ENCODE data around the gene PLK5.
"Not testable (repeated sequence)": the region's sequence is repeated elsewhere in the genome, so short reads cannot be mapped to it uniquely, and the experiment has no call there.

PLK5 gene

DNA sequence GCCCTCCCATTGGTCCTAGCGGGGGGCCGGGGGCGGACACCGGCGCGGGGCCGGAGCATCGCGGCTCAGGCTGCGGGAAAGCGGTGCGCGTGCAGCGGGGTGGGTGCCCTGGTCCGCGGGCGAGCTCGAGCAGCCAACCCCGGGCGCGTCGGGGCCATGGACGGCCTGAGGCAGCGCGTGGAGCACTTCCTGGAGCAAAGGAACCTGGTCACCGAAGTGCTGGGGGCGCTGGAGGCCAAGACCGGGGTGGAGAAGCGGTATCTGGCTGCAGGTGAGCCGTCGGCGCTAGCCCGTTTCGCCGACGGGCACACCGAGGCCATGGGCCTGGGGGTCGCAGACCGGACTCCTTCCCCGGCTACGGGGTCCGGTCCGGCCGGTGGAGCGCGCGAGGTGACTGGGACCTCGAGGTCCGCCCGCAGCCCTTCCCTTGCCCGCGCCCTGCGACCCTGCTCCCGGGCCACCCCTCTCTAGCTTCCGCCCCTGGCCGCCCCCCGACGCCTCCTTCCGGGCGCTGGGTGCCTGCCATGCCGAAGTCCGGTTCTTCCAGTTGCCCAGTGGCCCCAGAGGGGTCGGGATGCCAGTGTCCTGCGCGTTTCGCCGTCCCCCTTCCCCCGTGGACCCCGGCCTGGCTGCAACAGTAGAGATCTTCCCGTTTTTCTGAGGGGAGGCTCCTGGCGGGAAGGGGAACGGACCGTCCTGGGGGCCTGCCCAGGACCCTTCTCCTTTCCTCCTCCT is 32.6 kb upstream of the PLK5 start, which contains the start of gene REEP6:
Gene REEP6, plus strand, starts transcription at position 68 of the 735 bp plus-strand sequence. Its CDS starts 89 bp downstream, at position 157.
- DNase-seq (ENCODE audit: low read depth in 3 of 3): no peak

DNA sequence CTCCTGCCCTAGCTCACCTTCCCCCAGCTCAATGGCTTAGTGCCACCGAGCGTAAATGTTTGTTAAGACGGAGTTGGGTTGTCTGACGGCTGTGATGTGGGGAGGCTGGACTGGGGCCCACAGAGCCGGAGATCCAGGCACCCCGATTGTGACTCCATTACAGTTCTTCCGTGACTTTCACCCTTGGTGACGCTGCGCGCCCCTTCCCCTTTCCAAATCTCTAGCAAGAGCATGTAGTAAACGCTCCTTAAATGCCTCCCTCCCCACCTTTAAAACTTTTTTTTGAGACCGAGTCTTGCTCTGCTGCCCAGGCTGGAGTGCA is 32.1 kb upstream of the PLK5 start:
- no peak for DNase-seq (ENCODE audit: low read depth in 3 of 3)

DNA sequence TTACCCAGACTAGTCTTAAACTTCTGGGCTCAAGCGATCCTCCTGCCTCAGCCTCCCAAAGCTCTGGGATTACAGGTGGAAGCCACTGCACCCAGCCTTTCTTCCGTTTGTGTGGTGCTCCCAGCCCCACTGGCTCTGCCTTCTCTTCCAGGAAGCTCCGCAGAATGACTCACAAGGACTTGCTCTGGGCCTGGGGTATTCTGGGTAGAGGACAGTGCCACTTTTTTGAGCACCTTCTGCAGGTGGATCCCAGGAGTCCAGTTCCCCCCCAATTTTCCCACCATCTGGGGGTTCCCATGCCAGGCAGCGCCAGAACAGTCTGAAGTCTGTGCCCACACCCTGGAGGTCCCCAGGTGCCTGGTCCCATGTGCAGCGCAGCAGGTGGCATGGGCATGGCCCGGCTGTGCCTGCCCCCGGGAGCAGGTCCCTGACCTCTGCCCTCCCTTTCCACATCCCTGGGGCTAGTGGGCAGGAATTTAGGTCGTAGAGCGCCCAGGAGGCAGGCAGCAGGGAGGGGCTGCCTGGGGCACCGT is 31.3 kb upstream of the PLK5 start:
- DNase-seq (ENCODE audit: low read depth in 3 of 3): no peak

DNA sequence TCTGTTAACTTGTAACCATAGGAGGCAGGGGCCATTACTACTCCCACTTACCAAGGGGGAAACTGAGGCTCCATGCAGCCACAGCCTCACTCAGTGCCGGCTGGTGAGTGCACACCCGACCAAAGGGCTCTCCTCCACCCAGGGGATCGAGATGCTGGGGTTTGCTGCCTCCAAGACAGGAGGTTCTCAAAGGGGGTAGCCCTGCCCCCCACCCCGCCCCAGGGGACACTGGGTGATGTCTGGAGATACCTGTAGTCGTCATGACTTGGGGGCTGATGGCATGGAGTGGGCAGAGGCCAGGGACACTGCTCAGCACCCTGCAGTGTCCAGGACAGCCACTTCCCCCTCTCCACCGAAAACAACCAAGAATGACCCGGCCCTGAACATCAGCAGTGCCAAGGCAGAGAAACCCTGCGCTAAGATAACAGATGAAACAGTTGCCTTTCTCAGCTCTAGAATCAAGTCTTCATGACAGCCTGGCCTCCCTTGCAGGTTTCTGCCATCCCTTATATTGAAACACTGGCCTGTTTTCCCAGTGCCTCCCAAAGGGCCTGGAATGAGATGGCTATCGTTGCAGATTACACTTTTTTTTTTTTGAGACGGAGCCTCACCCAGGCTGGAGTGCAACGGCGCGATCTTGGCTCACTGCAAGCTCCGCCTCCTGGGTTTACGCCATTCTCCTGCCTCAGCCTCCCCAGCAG is 29.6 kb upstream of the PLK5 start:
- no peak for DNase-seq (ENCODE audit: low read depth in 3 of 3)

DNA sequence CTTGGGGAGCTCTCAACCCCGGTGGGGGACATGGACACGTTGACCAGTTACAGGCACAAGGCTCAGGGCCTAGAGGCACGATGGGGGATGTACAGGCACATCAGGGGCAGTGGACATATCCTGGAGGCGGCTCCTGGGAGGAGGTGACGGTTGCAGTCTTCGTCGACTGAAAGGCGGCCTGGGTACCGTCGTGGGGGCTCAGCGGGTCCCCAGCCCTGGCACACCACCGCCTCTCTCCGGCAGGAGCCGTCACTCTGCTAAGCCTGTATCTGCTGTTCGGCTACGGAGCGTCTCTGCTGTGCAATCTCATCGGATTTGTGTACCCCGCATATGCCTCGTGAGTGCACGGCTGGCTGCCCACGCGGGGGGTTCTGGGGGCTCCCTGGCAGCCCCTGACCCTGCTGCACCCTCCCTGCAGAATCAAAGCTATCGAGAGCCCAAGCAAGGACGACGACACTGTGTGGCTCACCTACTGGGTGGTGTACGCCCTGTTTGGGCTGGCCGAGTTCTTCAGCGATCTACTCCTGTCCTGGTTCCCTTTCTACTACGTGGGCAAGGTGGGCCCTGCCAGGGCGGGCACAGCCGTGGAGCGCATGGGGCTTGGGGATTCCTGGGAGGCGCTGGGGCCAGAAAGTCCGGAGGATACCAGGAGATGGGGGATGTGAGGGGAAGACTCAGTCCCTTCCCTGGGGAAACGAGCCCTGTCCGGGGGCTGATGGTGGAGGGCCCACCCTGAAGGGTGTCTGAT is 28.7 kb upstream of the PLK5 start:
- no peak for DNase-seq (ENCODE audit: low read depth in 3 of 3)

DNA sequence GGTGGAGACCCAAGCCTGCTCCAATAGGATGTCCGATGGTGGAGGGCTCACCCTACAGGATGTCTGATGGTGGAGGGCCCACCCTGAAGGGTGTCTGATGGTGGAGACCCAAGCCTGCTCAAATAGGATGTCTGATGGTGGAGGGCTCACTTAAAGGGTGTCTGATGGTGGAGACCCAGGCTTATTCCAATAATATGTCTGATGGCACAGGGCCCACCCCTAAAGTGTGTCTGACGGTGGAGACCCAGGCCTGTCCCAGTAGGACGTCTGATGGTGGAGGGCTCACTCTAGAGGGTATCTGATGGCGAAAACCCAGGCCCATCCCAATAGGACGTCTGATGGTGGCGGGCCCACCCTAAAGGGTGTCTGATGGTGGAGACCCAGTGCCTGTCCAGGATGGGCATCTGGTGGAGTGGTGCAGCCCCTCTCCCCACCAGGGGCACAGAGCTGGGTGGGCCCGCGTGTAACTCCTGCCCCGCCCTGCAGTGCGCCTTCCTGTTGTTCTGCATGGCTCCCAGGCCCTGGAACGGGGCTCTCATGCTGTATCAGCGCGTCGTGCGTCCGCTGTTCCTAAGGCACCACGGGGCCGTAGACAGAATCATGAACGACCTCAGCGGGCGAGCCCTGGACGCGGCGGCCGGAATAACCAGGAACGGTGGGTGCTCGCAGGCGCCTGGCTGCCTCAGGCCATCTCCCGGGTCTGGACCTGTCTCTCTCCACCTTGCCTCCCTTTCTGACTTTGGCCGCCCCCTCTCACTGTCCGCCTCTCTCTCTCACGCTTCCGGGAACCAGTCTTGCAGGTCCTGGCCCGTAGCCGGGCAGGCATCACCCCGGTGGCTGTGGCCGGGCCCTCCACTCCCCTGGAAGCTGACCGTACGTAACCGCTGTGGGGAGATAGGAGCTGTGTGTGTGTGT is 27.8 kb upstream of the PLK5 start:
- no peak for DNase-seq (ENCODE audit: low read depth in 3 of 3)

DNA sequence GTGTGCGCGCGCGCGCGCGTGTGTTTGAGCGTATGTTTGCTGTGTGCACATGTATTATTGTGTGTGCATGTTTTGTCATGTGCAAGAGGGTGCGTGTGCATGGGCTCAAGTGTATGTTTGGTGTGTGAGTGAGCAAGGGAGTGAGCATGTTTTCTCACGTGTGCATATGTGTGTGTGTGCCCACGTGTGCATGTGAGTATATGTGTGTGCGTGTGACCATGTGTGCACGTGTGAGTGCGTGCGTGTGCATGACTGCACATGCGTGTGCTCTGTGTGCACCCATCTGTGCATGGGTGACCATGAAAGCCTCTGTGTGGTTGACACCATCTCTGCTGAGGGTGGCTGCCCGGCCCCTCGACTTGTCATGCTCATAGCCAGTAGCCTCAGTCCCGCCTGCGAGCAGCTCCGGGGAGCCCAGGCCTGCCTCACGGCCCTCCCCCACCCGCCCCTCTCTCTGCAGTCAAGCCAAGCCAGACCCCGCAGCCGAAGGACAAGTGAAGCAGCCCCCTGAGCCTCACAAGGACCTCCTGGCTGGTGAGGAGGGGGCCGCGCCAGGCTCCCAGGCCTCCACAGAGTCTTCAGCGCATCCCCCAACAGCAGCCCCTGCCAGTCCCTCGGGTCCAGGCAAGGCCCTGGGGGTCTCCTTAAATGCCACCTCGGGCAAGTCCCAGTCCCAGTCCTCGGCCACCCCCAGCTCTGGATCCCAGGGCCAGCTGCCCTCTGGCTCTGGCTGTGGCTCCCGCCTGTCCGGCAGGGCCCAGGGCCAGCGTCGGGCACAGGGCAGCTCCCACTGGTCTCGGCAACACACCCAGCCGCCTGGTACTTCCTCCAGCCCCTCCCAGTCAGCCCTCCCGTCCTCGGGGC is 26.9 kb upstream of the PLK5 start:
- no peak for DNase-seq (ENCODE audit: low read depth in 3 of 3)

DNA sequence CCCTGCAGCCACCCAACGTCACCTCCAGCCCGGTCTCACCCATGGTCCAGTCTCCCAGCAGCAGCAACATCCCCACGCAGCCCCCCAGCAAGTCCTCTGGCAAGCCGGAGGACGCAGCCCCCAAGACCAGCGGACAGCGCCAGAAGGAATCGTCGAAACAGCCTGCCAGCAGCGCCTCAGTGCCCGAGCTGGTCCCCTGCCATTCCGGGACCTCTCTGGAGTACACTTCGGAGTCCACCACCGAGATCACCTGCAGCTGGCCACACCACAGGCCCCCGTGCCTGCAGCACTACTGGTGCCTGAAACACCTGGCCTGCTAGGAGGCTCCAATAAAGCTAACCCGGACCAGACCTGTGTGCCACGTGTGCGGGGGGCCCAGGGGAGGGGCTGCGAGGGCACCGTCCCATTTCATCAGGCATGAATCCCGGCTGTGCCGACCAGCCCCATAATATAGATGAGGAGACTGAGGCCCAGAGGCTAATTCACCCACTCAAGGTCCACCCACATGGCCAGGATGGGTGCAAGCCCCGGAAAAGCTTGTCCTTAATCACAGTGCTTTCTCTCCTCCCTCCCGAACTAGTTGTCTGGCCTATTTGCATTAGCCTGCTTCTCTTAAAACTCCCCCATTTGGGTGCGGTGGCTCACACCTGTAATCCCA is 26.2 kb upstream of the PLK5 start:
- no peak for DNase-seq (ENCODE audit: low read depth in 3 of 3)

DNA sequence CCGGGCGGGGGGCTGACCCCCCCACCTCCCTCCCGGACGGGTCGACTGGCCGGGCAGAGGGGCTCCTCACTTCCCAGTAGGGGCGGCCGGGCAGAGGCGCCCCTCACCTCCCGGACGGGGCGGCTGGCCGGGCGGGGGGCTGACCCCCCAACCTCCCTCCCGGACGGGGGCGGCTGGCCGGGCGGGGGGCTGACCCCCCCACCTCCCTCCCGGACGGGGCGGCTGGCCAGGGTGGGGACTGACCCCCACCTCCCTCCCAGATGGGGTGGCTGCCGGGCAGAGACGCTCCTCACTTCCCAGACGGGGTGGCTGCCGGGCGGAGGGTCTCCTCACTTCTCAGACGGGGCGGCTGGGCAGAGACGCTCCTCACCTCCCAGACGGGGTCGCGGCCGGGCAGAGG is 24.6 kb upstream of the PLK5 start:
- not testable (repeated sequence) for DNase-seq (ENCODE audit: low read depth in 3 of 3)

DNA sequence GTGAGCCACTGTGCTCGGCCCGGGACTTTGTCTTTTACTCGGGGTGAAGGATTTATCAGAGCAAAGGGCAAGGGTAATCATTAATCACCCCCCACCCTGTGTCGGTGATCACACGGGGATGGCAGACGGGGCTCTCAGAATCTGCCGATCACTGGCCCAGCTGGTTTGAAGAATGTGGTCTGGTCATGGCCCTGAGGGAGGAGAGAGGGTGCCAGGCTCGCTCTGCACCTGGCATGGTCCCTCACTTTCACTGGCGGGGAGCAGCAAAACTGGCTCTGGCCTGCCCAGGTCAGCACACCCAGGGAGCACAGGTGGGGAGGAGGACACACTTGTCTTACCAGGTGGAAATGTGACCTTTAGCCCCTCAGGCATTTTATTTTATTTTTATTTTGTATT is 22.7 kb upstream of the PLK5 start:
- no peak for DNase-seq (ENCODE audit: low read depth in 3 of 3)

DNA sequence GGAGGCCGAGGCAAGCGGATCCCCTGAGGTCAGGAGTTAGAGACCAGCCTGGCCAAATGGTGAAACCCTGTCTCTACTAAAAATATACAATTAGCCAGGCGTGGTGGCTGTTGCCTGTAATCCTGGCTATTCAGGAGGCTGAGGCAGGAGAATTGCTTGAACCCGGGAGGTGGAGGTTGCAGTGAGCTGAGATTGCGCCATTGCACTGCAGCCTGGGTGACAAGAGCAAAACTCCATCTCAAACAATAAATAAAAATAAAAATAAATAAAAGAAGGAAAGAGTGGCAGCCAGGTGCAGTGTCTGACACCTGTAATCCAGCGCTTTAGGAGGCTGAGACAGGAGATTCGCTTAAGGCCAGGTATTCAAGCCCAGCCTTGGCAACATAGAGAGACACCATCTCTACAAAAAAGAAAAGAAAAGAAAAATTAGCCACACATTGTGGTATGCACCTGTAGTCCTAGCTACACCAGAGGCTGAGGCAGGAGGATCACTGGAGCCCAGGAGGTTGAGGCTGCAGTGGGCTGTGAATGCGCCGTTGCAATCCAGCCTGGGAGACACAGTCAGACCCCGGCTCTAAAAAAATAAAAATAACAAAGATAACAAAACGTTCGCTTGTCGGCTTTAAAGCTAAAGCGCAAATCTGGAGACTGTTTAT is 21.3 kb upstream of the PLK5 start:
- no peak for DNase-seq (ENCODE audit: low read depth in 3 of 3)

DNA sequence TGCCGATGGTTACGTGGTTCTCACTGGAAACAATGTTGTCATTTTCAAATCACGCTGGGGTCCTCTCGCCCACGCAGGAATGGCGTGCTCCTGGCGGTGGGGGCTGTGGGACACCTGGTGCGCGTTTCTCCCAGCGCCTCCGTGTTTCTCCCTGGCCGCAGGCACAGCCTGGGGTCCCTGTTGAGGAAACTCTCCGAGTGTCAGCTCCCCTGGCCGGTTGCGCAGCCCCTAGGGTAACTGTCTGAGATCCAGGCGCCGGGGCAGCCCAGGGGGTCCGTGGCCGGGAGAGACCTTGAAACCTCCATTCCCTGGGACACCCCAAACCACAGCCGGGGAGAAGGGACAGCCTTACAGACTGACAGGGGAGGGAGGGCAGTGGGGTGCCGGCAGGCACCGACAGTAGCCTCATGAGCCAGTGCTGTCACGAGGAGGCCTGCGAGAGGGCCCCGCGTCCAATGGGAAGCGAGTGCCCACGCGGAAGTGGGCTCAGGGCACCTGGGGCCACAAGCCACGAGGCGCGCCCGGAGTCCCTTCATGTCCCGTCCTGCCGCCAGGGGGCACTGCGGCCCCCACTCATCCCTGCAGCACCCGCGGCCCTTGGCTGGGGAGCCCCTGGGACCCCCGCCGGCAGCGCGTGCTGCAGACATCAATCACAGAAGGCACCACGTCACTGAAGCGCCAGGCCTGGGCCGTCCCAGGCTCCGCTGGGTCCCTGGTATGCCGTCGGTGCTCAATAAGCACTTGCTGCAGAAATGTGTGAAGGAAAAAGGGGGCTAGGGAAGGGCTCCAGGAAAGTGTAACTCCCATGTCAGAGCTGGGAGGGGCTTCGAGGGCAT is 20.6 kb upstream of the PLK5 start:
- peak; percentile 60 to 71 (median 64) for DNase-seq (ENCODE audit: low read depth in 3 of 3)

DNA sequence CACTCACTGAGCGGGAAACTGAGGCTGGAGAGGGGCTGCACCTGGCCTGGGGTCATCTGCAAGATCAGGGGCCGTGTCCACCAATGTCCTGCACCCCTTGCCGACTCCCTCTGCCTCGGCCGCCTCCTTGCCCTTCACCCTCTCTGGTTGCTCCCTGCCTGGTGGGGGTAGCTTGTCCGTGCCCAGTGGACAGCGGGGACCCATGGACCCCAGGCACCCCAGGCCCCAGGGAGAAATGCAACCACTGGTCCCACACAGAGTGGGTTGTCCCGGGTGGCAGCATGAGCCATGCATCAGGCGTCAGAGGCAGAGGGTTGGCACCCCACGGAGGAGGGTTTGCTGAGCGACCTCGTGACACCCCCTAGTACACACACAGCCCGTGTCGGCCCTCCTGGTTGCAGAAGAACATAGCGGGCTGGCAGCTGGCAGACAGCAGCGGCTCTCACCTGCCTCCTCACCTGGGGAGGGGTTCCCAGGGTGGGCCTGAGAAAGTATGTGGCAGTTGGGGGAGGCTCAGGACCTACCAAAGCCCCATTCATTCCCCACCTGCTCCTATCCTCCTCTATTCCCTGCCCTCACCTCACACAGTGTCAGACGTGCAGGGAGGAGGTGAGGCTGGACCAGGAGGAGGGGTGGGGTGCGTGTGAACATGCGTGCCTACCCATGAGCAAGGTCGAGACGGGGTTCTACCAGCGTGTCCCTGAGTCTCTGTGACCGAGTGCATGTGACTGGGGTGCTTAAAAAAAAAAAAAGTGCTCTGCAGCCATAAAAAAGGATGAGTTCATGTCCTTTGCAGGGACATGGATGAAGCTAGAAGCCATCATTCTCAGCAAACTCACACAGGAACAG is 19.7 kb upstream of the PLK5 start:
- no peak for DNase-seq (ENCODE audit: low read depth in 3 of 3)

DNA sequence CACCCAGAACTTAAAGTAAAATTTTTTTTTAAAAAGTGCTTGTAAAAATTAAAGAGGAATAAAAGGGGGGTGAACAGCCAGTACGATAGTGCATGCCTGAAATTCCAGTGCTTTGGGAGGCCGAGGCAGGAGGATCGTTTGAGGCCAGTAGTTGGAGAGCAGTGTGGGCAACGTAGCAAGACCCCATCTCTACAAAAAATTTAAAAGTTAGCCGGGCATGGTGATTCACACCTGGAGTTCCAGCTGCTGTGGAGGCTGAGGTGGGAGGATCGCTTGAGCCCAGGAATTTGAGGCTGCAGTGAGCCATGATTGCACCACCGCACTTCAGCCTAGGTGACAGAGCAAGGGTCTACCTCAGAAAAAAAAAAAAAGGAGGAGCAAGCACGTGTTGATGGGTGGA is 18.9 kb upstream of the PLK5 start:
- no peak for DNase-seq (ENCODE audit: low read depth in 3 of 3)

DNA sequence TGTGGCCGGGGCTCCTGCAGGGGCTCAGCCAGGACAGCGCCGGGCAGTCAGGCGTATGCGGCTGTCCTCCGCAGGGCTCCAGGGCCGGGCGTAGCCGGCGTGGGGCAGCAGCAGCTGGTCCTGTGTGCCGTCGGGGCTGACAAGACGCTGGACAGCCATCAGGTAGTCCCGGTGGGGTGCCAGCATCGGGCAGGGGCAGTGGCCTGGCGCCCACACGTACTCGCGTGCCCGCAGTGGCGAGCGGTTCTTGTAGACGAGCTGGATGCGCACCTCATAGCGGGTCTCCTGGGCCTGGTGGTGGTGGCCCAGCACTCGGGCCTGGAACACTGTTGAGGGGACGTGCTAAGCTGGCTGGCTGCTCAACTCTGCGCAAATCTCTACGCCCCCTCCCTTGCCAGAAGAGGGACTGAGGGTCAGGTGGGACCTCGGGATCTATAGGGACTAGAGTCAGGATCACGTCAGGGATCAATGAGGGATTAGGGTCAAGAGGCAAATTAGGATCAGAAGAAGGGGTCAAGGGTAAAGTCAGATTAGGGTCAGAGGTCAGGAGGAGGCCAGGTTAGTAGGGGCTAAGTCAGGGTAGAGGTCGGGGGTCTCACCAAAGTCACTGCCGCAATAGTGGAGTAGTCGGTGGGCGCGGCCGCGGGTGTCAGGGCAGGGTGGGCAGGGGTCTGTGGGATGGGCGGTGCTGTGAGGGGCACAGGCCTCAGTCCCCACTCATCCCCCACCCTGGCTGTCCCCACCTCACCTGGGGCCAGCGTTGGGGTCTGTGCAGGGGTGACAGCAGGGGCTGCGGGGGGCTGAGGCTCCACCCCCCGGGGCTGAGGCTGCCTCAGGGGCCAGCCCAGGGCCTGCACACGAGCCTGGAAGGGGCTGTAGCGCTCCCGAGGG is 17.6 kb upstream of the PLK5 start:
- no peak for DNase-seq (ENCODE audit: low read depth in 3 of 3)

DNA sequence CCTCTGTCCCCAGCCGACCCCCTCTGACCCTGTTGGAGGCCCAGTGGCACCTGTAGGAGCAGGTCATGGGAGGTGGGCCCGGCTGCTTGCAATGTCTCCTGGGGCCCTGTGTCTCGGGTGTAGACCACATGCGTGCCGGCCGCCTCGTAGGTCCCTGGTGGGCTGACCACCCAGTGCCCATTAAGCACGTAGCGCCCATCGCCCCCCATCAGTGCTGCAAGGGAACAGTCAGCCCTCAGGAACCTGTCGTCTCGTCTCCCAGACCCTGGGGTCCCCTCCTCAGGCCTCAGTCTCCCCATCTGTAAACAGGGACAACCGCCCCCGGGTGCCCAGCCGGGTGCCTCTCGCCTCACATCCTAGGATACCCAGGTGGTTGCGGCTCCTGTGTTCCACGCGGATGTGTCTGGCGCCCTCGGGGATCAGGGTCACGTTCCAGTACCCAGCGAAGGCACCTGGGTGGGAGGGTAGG is 16.7 kb upstream of the PLK5 start:
- no peak for DNase-seq (ENCODE audit: low read depth in 3 of 3)

Measured in stimulated activated CD4-positive, alpha-beta T cell treated with anti-CD3 and anti-CD28 coated beads, TNF-alpha, amount 100 ng/mL, for 48 hours (primary cell).